ENCODE data around the gene KCNS3.

Gene KCNS3

DNA sequence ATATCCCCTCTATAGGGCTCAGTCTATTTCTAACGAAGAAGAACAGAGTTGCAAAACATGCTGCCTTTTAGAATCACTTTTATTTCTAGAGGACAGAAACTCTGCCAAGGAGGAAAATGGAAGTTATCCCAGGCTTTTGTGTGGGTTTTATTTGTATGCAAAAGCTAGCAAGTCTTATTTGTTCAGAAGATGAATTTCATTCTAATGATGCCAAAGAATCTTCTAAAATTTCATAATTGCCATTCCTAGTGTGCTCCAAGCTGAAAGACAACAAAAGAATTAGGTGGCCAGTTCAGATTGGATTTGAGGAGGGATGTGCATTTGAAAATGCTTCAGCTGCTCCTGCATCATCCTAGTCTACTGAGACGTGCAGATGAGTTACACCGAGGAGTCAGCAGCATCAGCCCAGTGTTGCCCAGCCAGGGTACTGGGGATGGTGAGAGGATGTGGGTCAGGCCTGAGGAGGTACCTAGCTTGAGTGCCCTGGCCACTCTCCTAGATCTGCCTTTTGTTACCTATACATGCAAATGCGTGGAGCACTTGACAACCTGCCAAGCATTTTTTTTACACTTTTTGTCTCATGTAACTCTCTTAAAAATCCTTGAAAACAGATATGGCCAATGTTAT lies 80.1 kb downstream of the KCNS3 start:
- Histone ChIP-seq H3K9me2 (replicated peaks; ENCODE audit: control insufficient read depth, low read length) (no peaks in the 10 kb centered on the region), H3K4me2 (ENCODE audit: low read length) (no peak overlapping the region), H3K27me3 (ENCODE audit: control insufficient read depth, low read length) (peaks cover 9% of the 10 kb centered on the region; the same call in 1 of the 2 replicates), H3K36me3 (ENCODE audit: control insufficient read depth, low read length) (no peaks in the 10 kb centered on the region), H3K79me2 (ENCODE audit: control insufficient read depth, low read length) (no peaks in the 10 kb centered on the region), H3F3A (ENCODE audit: control insufficient read depth, insufficient read depth) (no peaks in the 10 kb centered on the region), H3K4me1 (ENCODE audit: control insufficient read depth, low read length) (no peaks in the 10 kb centered on the region), H4K20me1 (ENCODE audit: control insufficient read depth, insufficient read depth, low read depth, low read length) (no peaks in the 10 kb centered on the region), H3K27ac (ENCODE audit: low read depth, low read length) (no peak overlapping the region), H3K9me3 (ENCODE audit: control insufficient read depth, insufficient read depth, low read length) (no peaks in the 10 kb centered on the region), H3K4me3 (ENCODE audit: low read length) (no peak overlapping the region)
- TF ChIP-seq EZH2phosphoT487 (IDR thresholded peaks at IDR 0.05; ENCODE audit: borderline replicate concordance, low read length) = no peak
- TF ChIP-seq CTCF (IDR thresholded peaks at IDR 0.05; ENCODE audit: low read depth, low read length, poor library complexity, severe bottlenecking) = no peak

DNA sequence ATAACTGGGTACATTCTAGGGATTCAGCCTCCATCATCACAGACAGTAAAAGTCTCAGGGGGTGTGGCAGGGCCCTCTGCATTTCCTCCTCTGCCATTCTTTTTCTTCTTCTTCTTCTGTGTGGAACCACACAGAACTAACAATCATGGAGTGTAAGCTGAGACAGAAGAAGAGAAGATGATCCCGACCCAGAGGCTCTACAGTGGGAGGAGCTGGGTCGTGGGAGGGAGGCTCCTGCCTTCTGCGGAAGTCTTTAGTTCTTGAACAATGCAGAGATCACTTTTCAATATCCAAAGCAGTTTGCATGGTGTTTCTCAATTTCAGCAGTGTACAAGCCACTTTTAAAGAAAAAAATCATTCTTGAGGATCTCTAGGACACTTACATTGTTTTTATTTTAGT lies 80.9 kb downstream of the KCNS3 start:
- Histone ChIP-seq H3K79me2 (ENCODE audit: control insufficient read depth, low read length) (no peaks in the 10 kb centered on the region), H3K9me3 (ENCODE audit: control insufficient read depth, insufficient read depth, low read length) (no peaks in the 10 kb centered on the region), H3K36me3 (ENCODE audit: control insufficient read depth, low read length) (no peaks in the 10 kb centered on the region), H3K27ac (ENCODE audit: low read depth, low read length) (no peak overlapping the region), H3K9me2 (replicated peaks; ENCODE audit: control insufficient read depth, low read length) (no peaks in the 10 kb centered on the region), H3K27me3 (ENCODE audit: control insufficient read depth, low read length) (peaks cover 9% of the 10 kb centered on the region; the same call in 1 of the 2 replicates), H3K4me2 (ENCODE audit: low read length) (no peak overlapping the region), H3F3A (ENCODE audit: control insufficient read depth, insufficient read depth) (no peaks in the 10 kb centered on the region), H4K20me1 (ENCODE audit: control insufficient read depth, insufficient read depth, low read depth, low read length) (no peaks in the 10 kb centered on the region), H3K4me3 (ENCODE audit: low read length) (no peak overlapping the region), H3K4me1 (ENCODE audit: control insufficient read depth, low read length) (no peaks in the 10 kb centered on the region)
- TF ChIP-seq EZH2phosphoT487 (IDR thresholded peaks at IDR 0.05; ENCODE audit: borderline replicate concordance, low read length) (no peak), CTCF (IDR thresholded peaks at IDR 0.05; ENCODE audit: low read depth, low read length, poor library complexity, severe bottlenecking) (no peak)

- Histone ChIP-seq H3K4me3 (ENCODE audit: low read length) (no peak overlapping the region), H3K4me2 (ENCODE audit: low read length) (no peak overlapping the region), H3K27ac (ENCODE audit: low read depth, low read length) (no peak overlapping the region), H3K9me2 (replicated peaks; ENCODE audit: control insufficient read depth, low read length) (no peaks in the 10 kb centered on the region), H3K9me3 (ENCODE audit: control insufficient read depth, insufficient read depth, low read length) (no peaks in the 10 kb centered on the region), H3K27me3 (ENCODE audit: control insufficient read depth, low read length) (peaks cover 9% of the 10 kb centered on the region; the same call in 1 of the 2 replicates), H3K4me1 (ENCODE audit: control insufficient read depth, low read length) (no peaks in the 10 kb centered on the region), H3K79me2 (ENCODE audit: control insufficient read depth, low read length) (no peaks in the 10 kb centered on the region), H3F3A (ENCODE audit: control insufficient read depth, insufficient read depth) (no peaks in the 10 kb centered on the region), H3K36me3 (ENCODE audit: control insufficient read depth, low read length) (no peaks in the 10 kb centered on the region), H4K20me1 (ENCODE audit: control insufficient read depth, insufficient read depth, low read depth, low read length) (no peaks in the 10 kb centered on the region)
- TF ChIP-seq EZH2phosphoT487 (IDR thresholded peaks at IDR 0.05; ENCODE audit: borderline replicate concordance, low read length) (no peak), CTCF (IDR thresholded peaks at IDR 0.05; ENCODE audit: low read depth, low read length, poor library complexity, severe bottlenecking) (no peak)
Observed at GRCh38 chr2:17959833-17960232, 81.4 kb downstream of the KCNS3 start.

Measured in DOHH2 (cell line).